Bronchial epithelial cell (primary cell): ENCODE data around the gene PACS2. TPM values are rescaled to one million over a fixed set of nuclear protein-coding genes. Genes with fewer than 3 reads are reported as not detected.

ENCODE experiments used
- DNase-seq: peaks from one replicate; pipeline ENCODE4 v3.0.0-alpha.2; 2010; ENCODE audit warnings: low read depth
- FAIRE-seq: peaks from 2 replicates; lab custom pipeline; 2011; peaks lifted over from hg19 to GRCh38; lab: Jason Lieb, UNC
- H3K27me3 ChIP-seq: 2 replicates; pipeline ENCODE4 v1.5.1; 2011; ENCODE audit warnings: low read length; ENCODE audit not compliant: control insufficient read depth, insufficient read depth
- H3K36me3 ChIP-seq: 2 replicates; pipeline ENCODE4 v1.5.1; 2011; ENCODE audit warnings: low read length; ENCODE audit not compliant: control insufficient read depth, insufficient read depth
- H3K4me3 ChIP-seq: 2 replicates; pipeline ENCODE4 v1.5.1; 2011; ENCODE audit warnings: mild to moderate bottlenecking, low read depth, low read length, control low read depth
- CTCF ChIP-seq: IDR thresholded peaks from 2 replicates; pipeline ENCODE4 v1.5.1; 2011; ENCODE audit warnings: mild to moderate bottlenecking, moderate library complexity, low read length, control low read depth, inconsistent platforms; ENCODE audit not compliant: insufficient read depth, severe bottlenecking
- total RNA-seq: library from RNA; depleted of rRNA; stranded (reverse); fragments of >200 nt; gene quantifications from 2 replicates; pipeline ENCODE4 v1.2.1, GENCODE V29; 2014

PACS2 gene
- total RNA-seq, 1 donor from 2014 or later = 42.4 TPM

DNA sequence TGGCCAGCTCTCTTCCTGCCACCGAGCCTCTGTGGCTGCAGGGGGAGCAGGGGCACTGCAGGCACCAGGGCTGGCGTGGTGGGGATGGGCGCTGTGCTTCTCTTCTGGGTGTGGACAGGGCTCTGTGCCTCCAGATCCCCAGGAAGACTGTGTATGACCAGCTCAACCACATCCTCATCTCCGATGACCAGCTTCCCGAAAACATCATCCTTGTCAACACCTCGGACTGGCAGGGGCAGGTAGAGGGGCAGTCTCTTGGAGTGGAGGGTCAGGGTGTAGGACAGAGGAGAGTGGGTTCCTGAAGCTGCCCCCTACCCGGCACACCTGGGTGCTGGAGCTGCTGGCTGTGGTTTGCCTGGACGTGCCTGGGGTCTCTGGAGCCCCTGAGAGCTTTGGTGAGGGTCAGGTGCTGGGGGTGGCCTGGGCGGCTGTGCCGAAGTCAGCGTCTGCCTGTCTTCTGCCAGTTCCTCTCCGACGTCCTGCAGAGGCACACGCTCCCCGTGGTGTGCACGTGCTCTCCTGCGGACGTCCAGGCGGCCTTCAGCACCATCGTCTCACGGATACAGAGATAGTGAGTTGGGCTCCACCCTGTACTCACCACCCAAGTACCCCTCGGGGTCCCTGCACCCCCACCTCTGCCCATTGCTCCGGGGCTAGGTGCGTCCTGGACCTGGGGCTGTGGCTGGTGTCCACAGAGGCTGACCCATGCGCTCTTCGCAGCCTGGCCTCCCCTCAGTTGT lies 68.0 kb downstream of the PACS2 start:
- no peak for TF ChIP-seq CTCF
- no peak overlapping the region for H3K4me3 ChIP-seq
- FAIRE-seq (no peak), DNase-seq (no peak)
- no peaks in the 10 kb centered on the region for H3K27me3 ChIP-seq
- peaks cover 18% of the 10 kb centered on the region for H3K36me3 ChIP-seq

DNA sequence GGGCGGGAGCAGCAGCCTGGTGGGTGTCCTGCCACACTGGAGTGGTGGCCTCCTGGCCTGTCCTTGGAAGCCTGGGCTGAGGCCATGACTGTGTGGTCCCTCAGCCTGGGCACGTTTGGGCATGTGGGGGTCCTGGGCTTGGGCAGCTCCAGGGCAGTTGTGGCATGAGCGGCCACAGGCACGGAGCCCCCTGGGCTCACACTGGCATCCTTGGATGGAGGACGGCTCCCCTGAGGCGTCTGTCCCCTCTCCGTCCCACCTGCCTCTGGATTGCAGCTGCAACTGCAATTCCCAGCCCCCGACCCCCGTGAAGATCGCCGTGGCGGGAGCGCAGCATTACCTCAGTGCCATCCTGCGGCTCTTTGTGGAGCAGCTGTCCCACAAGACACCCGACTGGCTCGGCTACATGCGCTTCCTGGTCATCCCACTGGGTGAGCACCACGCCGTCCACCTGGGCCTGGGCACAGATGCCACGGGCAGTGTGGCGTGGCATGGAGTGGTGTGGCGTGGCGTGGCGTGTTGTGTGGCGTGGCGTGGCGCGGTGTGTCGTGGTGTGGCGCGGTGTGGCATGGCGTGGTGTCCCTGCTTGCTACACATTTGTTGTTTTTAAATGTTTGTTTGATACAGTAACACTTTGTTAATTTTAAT lies 68.7 kb downstream of the PACS2 start:
- peaks cover 20% of the 10 kb centered on the region for H3K36me3 ChIP-seq
- H3K4me3 ChIP-seq = no peak overlapping the region

GRCh38 chr14:105384041-105384557 lies 69.6 kb downstream of the PACS2 start:
- DNase-seq = no peak
- no peak for TF ChIP-seq CTCF
- no peak for FAIRE-seq
- H3K36me3 ChIP-seq = peaks cover 20% of the 10 kb centered on the region
- no peaks in the 10 kb centered on the region for H3K27me3 ChIP-seq
- H3K4me3 ChIP-seq = no peak overlapping the region

More for the DNA sequence above, 68.7 kb downstream of the PACS2 start:
- DNase-seq = no peak
- FAIRE-seq = no peak
- TF ChIP-seq CTCF = no peak
- H3K27me3 ChIP-seq = no peaks in the 10 kb centered on the region

- Histone ChIP-seq H3K27me3 (no peaks in the 10 kb centered on the region), H3K4me3 (no peak overlapping the region), H3K36me3 (peaks cover 17% of the 10 kb centered on the region)
- FAIRE-seq (no peak), DNase-seq (no peak)
- TF ChIP-seq CTCF = no peak
Observed at GRCh38 chr14:105384605-105385321, 70.2 kb downstream of the PACS2 start.

- Histone ChIP-seq H3K4me3 (no peak overlapping the region), H3K36me3 (peaks cover 14% of the 10 kb centered on the region), H3K27me3 (no peaks in the 10 kb centered on the region)
- no peak for TF ChIP-seq CTCF
- FAIRE-seq (no peak), DNase-seq (no peak)
Observed at GRCh38 chr14:105385322-105385637, 70.7 kb downstream of the PACS2 start.
